ENCODE measurements around the gene TRAF5.

The TRAF5 gene

DNA sequence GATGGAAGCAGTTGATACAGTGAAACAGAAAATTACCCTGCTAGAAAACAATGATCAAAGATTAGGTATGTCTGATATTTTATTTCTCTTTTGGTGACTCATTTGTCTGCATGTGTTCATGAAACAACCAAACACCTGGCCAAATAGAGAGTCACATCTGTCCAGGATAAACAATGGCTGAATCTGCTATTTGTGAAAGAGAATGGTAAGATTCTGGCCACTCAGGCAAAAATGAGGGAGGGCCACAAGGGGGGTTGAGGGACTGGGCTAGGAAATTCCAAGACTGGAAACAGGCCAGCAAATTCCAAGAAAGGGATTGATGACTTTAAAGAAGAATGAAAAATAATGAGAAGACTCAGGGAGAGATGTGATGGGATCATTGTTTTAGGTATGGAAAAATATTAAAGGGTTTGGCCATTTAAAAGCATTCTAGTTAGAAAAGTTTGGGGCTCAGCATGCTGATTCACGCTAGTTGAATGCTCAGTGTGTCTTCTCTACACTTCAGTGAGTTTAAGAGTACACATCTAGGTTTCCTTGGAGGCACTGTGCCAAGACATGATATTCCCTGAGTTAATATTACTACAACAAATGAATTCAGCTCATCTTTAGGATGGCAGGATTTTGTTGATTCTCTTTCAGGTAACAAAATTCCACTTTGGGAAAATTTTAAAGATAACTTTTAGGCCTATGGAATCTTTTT, 44.9 kb downstream of the TRAF5 start:
- Histone ChIP-seq H3K9me3 (replicated peaks; ENCODE audit: insufficient read depth, low read length) (no peaks in the 10 kb centered on the region), H3K9me2 (replicated peaks; ENCODE audit: insufficient read depth, low read length) (no peaks in the 10 kb centered on the region), H3K4me3 (ENCODE audit: low read length) (no peak overlapping the region), H3K27me3 (replicated peaks; ENCODE audit: insufficient read depth, low read length) (no peaks in the 10 kb centered on the region), H3K36me3 (replicated peaks; ENCODE audit: insufficient read depth, low read length) (no peaks in the 10 kb centered on the region), H3K27ac (ENCODE audit: low read length) (peak overlapping the region; percentile 58; the same call in 1 of the 2 replicates), H3K4me2 (ENCODE audit: low read depth, low read length) (peak overlapping the region; percentile 38), H3K9ac (ENCODE audit: low read length) (peak overlapping the region; percentile 3; the same call in 1 of the 2 replicates), H3K79me2 (ENCODE audit: low read length) (no peaks in the 10 kb centered on the region), H3F3A (ENCODE audit: insufficient read depth, low read length) (peaks cover 16% of the 10 kb centered on the region), H4K20me1 (ENCODE audit: insufficient read depth, low read length) (no peaks in the 10 kb centered on the region), H3K4me1 (ENCODE audit: low read length) (peaks cover 45% of the 10 kb centered on the region), H2AFZ (ENCODE audit: low read length) (no peak overlapping the region)
- DNase-seq: peak; percentile 81
- TF ChIP-seq EZH2 (optimal IDR thresholded peaks at IDR 0.05; ENCODE audit: low read depth, low read length) (no peak), EZH2phosphoT487 (IDR thresholded peaks at IDR 0.05; ENCODE audit: low read length) (no peak)
- TF ChIP-seq, protein P1, sequence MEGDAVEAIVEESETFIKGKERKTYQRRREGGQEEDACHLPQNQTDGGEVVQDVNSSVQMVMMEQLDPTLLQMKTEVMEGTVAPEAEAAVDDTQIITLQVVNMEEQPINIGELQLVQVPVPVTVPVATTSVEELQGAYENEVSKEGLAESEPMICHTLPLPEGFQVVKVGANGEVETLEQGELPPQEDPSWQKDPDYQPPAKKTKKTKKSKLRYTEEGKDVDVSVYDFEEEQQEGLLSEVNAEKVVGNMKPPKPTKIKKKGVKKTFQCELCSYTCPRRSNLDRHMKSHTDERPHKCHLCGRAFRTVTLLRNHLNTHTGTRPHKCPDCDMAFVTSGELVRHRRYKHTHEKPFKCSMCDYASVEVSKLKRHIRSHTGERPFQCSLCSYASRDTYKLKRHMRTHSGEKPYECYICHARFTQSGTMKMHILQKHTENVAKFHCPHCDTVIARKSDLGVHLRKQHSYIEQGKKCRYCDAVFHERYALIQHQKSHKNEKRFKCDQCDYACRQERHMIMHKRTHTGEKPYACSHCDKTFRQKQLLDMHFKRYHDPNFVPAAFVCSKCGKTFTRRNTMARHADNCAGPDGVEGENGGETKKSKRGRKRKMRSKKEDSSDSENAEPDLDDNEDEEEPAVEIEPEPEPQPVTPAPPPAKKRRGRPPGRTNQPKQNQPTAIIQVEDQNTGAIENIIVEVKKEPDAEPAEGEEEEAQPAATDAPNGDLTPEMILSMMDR (IDR thresholded peaks at IDR 0.05; ENCODE audit: low read length): no peak

DNA sequence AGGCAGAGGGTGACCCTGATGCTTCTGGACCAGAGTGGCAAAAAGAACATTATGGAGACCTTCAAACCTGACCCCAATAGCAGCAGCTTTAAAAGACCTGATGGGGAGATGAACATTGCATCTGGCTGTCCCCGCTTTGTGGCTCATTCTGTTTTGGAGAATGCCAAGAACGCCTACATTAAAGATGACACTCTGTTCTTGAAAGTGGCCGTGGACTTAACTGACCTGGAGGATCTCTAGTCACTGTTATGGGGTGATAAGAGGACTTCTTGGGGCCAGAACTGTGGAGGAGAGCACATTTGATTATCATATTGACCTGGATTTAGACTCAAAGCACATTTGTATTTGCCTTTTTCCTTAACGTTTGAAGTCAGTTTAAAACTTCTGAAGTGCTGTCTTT, 45.8 kb downstream of the TRAF5 start:
- no peaks in the 10 kb centered on the region for H3K36me3 ChIP-seq (replicated peaks; ENCODE audit: insufficient read depth, low read length)

DNA sequence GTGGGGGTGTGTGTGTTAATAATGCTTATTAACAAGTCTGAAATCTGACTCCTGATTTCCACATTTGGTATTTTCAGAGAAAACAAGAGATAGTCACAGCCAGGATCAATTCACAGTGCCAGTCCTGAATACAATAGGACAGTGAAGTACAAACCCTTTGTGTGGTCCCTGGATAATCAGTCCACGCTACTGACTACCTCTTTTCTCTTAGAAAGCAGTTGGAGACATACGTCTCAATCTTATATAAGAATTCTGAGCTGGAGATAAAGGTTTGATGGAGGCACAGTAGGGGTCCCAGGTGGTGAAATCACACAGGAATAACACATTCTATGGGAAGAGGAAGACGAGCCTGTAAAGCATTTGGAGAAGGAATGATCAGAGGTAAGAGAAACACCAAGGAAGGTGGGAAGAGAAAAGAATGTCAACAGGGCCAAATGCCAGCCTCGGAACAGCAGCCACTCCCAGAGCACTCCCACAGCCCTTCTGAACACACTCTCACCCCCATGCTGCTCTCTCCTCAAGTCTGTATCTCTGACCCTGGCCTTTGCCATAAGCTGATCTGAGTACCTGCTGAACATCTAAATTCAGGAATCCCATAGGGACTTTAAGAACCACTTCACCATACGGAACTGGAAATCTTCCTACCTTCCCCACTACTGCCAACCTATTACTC, 48.6 kb downstream of the TRAF5 start:
- Histone ChIP-seq H3K79me2 (ENCODE audit: low read length) (no peaks in the 10 kb centered on the region), H3K4me1 (ENCODE audit: low read length) (peaks cover 30% of the 10 kb centered on the region), H3K4me2 (ENCODE audit: low read depth, low read length) (no peak overlapping the region), H3K27ac (ENCODE audit: low read length) (no peak overlapping the region), H3K9me3 (replicated peaks; ENCODE audit: insufficient read depth, low read length) (no peaks in the 10 kb centered on the region), H4K20me1 (ENCODE audit: insufficient read depth, low read length) (no peaks in the 10 kb centered on the region), H3F3A (ENCODE audit: insufficient read depth, low read length) (peaks cover 12% of the 10 kb centered on the region), H3K9ac (ENCODE audit: low read length) (no peak overlapping the region), H3K9me2 (replicated peaks; ENCODE audit: insufficient read depth, low read length) (no peaks in the 10 kb centered on the region), H3K4me3 (ENCODE audit: low read length) (no peak overlapping the region), H2AFZ (ENCODE audit: low read length) (no peak overlapping the region), H3K36me3 (replicated peaks; ENCODE audit: insufficient read depth, low read length) (no peaks in the 10 kb centered on the region), H3K27me3 (replicated peaks; ENCODE audit: insufficient read depth, low read length) (no peaks in the 10 kb centered on the region)
- TF ChIP-seq EZH2 (optimal IDR thresholded peaks at IDR 0.05; ENCODE audit: low read depth, low read length) (no peak), EZH2phosphoT487 (IDR thresholded peaks at IDR 0.05; ENCODE audit: low read length) (no peak)
- TF ChIP-seq, protein P1 (IDR thresholded peaks at IDR 0.05; ENCODE audit: low read length): no peak
- DNase-seq: no peak

More for the DNA sequence above, 45.8 kb downstream of the TRAF5 start:
- Histone ChIP-seq H3K79me2 (ENCODE audit: low read length) (no peaks in the 10 kb centered on the region), H3K9ac (ENCODE audit: low read length) (no peak overlapping the region), H3K4me1 (ENCODE audit: low read length) (peaks cover 51% of the 10 kb centered on the region), H3K4me2 (ENCODE audit: low read depth, low read length) (no peak overlapping the region), H3K9me2 (replicated peaks; ENCODE audit: insufficient read depth, low read length) (no peaks in the 10 kb centered on the region), H3K9me3 (replicated peaks; ENCODE audit: insufficient read depth, low read length) (no peaks in the 10 kb centered on the region), H3K27me3 (replicated peaks; ENCODE audit: insufficient read depth, low read length) (no peaks in the 10 kb centered on the region), H3K4me3 (ENCODE audit: low read length) (no peak overlapping the region), H3K27ac (ENCODE audit: low read length) (no peak overlapping the region), H4K20me1 (ENCODE audit: insufficient read depth, low read length) (no peaks in the 10 kb centered on the region), H3F3A (ENCODE audit: insufficient read depth, low read length) (peaks cover 16% of the 10 kb centered on the region), H2AFZ (ENCODE audit: low read length) (no peak overlapping the region)
- DNase-seq: no peak
- TF ChIP-seq, protein P1 (IDR thresholded peaks at IDR 0.05; ENCODE audit: low read length): no peak
- TF ChIP-seq EZH2 (optimal IDR thresholded peaks at IDR 0.05; ENCODE audit: low read depth, low read length) (no peak), EZH2phosphoT487 (IDR thresholded peaks at IDR 0.05; ENCODE audit: low read length) (no peak)
